Large intestine (tissue), 3 donors: Measurements from ENCODE around the gene CFI. TPM values are rescaled to one million over a fixed set of nuclear protein-coding genes. Genes with fewer than 3 reads are reported as not detected.
"Not testable (repeated sequence)": the region's sequence is repeated elsewhere in the genome, so short reads cannot be mapped to it uniquely, and the experiment has no call there.

Experiments used
- DNase-seq, 2 donors: peaks; one replicate each; pipeline versions ENCODE4 v3.0.0 to v3.0.0-alpha.2; 2013
- H3K27ac ChIP-seq: one replicate; pipeline ENCODE4 v1.5.1; 2013; ENCODE audit warnings: low read length
- H3K27me3 ChIP-seq: 2 replicates; pipeline ENCODE4 v1.6.1; 2013; ENCODE audit warnings: low read length; ENCODE audit not compliant: control insufficient read depth, insufficient read depth
- H3K36me3 ChIP-seq: 2 replicates; pipeline ENCODE4 v1.6.1; 2013; ENCODE audit warnings: low read length; ENCODE audit not compliant: control insufficient read depth, insufficient read depth
- H3K4me1 ChIP-seq: one replicate; pipeline ENCODE4 v1.6.1; 2013; ENCODE audit warnings: low read length; ENCODE audit not compliant: control insufficient read depth, insufficient read depth
- H3K4me3 ChIP-seq: one replicate; pipeline ENCODE4 v1.5.1; 2013; ENCODE audit warnings: low read length
- H3K9me3 ChIP-seq: one replicate; pipeline ENCODE4 v1.6.1; 2013; ENCODE audit warnings: mild to moderate bottlenecking, low read depth, low read length, moderate library complexity; ENCODE audit not compliant: control insufficient read depth
- WGBS: methylation state at CpG from one replicate; pipeline ENCODE4 v1.1.5; 2013; ENCODE audit warnings: low lambda C conversion rate; ENCODE audit not compliant: insufficient coverage; 5-methylcytosine and 5-hydroxymethylcytosine counted together
- polyA plus RNA-seq: library from polyadenylated mRNA; unstranded; fragments of 120-200 nt; gene quantifications from one replicate; pipeline ENCODE4 v1.2.1, GENCODE V29; 2013

Gene CFI
- polyA plus RNA-seq, 1 donor = 244 TPM

DNA sequence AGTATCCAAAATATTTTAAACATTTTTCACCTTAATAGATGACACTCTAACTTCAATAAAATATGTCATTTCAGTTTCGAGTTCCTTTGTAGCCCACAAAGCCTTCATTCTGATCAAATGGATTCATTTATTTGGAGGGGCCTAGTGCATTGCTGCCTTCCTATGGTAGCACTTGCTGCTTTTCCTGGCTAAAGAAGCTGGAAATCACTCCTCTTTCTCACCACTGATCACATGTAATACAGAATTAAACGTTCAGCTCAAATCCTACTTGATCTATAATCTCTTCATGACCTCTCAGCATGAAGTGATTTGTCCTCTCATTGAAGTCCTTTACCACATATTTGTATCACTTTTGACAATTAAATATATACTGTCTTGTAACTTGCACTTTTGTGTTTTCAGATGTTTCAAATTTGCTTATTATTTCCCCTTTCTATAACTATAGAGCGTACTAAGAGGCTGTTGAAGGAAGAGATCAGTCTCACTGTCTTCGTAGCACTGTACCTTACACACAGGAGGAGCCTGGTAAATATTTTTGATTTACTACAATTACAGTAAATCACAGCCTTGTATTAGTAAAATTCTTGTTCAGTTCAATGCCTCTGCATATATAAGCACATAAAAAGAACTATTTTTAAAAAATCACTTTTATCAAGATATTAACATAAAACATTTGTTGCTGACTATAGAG, 555 bp downstream of the CFI start:
- Histone ChIP-seq H3K4me1 (no peaks in the 10 kb centered on the region), H3K36me3 (no peaks in the 10 kb centered on the region), H3K27ac (peak overlapping the region; percentile 37), H3K4me3 (peak overlapping the region; percentile 19), H3K9me3 (peaks cover 13% of the 10 kb centered on the region), H3K27me3 (no peaks in the 10 kb centered on the region)
- WGBS = no CpG with 5 or more reads among the region's 4 CpGs
- DNase-seq = peak in 1 of 2 donors; percentile 31

DNA sequence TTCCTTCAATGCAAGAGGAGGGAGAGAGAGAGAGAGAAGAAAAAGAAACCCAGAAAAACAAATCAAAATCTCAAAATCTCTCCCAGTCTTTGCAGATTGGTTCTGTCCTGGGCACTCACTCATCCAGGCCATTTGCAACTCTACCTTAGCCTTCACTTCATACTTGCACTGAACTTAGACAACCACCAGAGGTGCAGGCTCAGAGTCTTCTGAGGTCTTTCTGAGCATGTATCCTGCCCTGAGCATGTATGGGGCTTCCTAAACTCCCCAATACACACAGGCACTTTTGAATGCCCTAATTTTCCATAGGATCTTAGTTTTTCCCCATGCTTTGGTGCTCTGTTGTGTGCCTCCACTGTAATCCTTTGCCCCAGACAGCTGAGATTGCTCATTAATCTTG, 2.9 kb downstream of the CFI start:
- H3K27me3 ChIP-seq = no peaks in the 10 kb centered on the region
- no peak overlapping the region for H3K27ac ChIP-seq
- DNase-seq = no peak
- peaks cover 28% of the 10 kb centered on the region for H3K9me3 ChIP-seq
- H3K4me1 ChIP-seq = no peaks in the 10 kb centered on the region
- H3K36me3 ChIP-seq = no peaks in the 10 kb centered on the region
- H3K4me3 ChIP-seq = no peak overlapping the region

DNA sequence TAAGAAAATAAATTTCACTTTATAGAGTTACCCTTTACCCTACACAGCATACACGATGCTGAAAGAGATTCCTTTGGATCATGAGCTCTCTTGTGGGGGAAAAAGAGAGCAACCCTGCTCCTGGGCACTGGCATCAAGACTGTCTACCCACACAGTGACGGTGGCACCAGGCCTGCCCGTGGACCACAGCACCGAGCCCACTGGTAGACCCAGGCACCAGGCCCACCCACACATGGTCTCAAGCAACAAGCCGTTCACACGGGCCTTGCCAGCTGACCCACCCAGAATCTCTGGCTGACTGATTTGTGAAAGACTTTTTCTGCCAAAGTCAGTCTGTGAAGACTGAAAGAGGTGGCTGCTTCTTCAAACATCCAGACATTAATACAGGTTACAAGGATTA, 6.7 kb downstream of the CFI start:
- H3K4me3 ChIP-seq = no peak overlapping the region
- WGBS = 80% methylated on average over 1 of the region's 6 CpGs
- DNase-seq = no peak

DNA sequence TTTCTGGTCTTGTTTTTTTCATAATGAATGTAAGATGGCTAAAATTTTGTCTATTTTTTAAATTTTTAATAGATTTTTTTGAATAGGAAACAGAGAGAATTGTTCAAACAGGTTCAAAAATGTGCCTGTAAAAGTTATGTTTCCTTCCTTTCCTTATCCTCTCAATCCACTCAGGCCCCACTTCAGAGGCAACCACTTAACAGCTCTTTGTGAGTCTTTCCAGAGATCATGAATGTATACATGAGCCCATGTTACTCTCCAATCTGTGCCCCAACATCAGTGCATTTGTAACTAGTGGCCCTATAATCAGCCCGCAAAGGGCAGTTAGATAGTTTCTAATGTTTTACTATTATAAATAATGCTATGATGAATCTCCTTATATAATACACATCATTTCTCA, 14.0 kb downstream of the CFI start:
- Histone ChIP-seq H3K27me3 (no peaks in the 10 kb centered on the region), H3K27ac (no peak overlapping the region)
- WGBS = no CpG with 5 or more reads among the region's 1 CpG

More for the DNA sequence above, 6.7 kb downstream of the CFI start:
- H3K36me3 ChIP-seq = no peaks in the 10 kb centered on the region
- no peaks in the 10 kb centered on the region for H3K4me1 ChIP-seq
- H3K9me3 ChIP-seq = peaks cover 32% of the 10 kb centered on the region
- no peaks in the 10 kb centered on the region for H3K27me3 ChIP-seq
- H3K27ac ChIP-seq = no peak overlapping the region

DNA sequence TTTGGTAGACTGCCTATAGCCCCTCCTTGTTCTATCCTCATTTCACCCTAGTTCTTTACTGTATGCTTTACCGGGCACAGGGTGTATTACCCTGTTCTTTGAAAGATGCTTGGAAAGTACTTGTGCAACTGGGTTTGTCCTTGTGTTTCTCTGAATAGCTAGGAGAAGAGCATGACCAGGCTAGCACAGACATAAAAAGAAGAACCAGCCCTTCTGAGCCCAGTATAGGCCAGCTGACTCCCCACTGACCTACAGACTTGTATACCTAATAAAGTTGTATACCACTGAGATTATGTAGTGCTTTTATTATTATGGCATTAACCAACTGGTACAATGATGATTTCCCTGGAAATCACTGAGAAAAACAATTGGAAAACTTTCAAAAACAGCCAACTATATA, 15.0 kb downstream of the CFI start:
- no peaks in the 10 kb centered on the region for H3K36me3 ChIP-seq
- DNase-seq = no peak
- H3K27me3 ChIP-seq = no peaks in the 10 kb centered on the region
- H3K4me3 ChIP-seq = no peak overlapping the region
- no CpG with 5 or more reads among the region's 1 CpG for WGBS
- H3K9me3 ChIP-seq = no peaks in the 10 kb centered on the region
- no peak overlapping the region for H3K27ac ChIP-seq
- H3K4me1 ChIP-seq = no peaks in the 10 kb centered on the region

More for the DNA sequence above, 14.0 kb downstream of the CFI start:
- Histone ChIP-seq H3K4me1 (no peaks in the 10 kb centered on the region), H3K9me3 (no peaks in the 10 kb centered on the region), H3K4me3 (no peak overlapping the region), H3K36me3 (no peaks in the 10 kb centered on the region)
- DNase-seq = no peak

DNA sequence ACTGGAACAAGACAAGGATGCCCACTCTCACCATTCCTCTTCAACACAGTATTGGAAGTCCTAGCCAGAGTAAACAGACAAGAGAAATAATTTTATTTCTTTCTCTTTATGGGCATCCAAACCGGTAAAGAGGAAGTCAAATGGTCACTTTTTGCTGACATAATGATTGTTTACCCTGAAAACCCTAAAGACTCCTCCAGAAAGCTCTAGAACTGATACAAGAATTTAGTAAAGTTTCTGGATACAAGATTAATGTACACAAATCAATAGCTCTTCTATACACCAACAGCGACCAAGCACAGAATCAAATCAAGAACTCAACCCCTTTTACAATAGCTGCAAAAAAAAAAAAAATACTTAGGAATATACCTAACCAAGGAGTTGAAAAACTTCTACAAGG, 19.7 kb downstream of the CFI start:
- no CpG with 5 or more reads among the region's 2 CpGs for WGBS
- not testable (repeated sequence) for DNase-seq, H3K4me1 ChIP-seq, H3K27ac ChIP-seq, H3K27me3 ChIP-seq, H3K9me3 ChIP-seq, H3K4me3 ChIP-seq, H3K36me3 ChIP-seq

DNA sequence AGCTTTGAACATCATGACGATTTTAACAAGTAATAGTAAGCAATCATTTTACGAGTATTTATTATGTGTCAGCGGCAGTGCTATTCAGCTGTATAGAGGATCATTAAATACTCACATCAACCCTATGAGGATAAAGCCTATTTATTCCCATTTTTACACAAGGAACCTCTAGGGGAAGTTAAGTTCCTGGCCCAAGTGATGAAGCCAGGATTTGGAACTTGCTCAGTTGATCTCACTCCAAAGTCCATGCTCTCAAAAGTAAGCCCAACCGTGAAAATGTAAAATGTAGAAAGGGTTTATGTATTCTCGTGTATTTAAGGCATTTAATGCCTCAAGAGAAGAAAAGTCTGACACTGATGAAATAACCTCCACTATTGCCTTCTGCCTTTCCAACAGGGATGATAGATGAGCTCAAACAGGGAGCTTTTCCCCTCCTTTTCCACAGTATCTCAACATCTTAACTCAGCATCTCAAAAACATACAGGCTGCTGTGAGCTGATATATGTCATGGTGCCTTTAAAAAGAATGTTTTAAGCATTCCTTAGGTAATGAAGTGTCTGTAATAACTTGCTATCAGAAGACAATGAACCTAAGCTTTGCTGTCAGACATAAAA, 36.9 kb downstream of the CFI start:
- no peaks in the 10 kb centered on the region for H3K4me1 ChIP-seq
- no peaks in the 10 kb centered on the region for H3K9me3 ChIP-seq
- H3K27me3 ChIP-seq = no peaks in the 10 kb centered on the region
- no peak overlapping the region for H3K27ac ChIP-seq
- H3K4me3 ChIP-seq = no peak overlapping the region
- DNase-seq = no peak
- no CpG with 5 or more reads among the region's 5 CpGs for WGBS
- H3K36me3 ChIP-seq = peaks cover 4% of the 10 kb centered on the region

DNA sequence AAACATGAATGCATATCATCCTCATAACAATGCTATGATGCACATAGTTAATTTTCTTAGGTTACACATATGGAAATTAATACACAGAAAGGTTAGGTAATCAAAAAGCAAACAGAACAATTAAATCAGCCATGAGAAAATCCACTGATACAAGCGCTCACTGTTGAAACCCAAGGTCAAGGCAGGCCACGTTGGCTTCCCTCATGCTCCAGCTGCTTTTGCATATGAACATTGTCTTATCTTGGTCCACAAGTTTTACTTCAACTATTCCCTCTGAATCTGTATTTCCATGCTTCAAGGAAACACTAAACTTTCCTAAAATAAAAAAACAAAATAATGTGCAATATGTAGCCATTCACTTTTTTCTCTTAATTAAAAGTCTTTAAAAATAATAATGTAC, 37.4 kb downstream of the CFI start:
- H3K9me3 ChIP-seq = no peaks in the 10 kb centered on the region
- H3K4me1 ChIP-seq = no peaks in the 10 kb centered on the region
- no peak for DNase-seq
- WGBS = no CpG with 5 or more reads among the region's 2 CpGs
- no peak overlapping the region for H3K4me3 ChIP-seq
- peaks cover 3% of the 10 kb centered on the region for H3K36me3 ChIP-seq
- no peak overlapping the region for H3K27ac ChIP-seq
- no peaks in the 10 kb centered on the region for H3K27me3 ChIP-seq

DNA sequence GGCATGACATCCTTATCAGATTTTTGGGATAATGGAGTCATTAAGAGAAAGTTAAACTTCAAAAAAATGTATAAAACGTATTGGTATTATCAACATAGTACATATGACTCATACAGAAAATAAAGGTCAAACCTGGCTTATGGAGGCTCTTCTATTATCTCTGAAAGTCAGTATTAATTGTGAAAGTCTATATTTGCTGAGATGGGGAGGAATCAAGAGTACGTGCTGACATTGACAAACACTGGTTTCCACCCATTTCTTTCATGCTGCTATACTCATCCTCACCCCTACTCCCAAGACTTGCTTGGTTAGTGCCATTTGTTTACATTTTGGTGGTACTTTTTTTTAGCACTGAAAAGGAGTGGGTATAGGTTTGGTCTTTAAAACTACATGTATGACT, 41.1 kb downstream of the CFI start:
- Histone ChIP-seq H3K4me3 (no peak overlapping the region), H3K9me3 (no peaks in the 10 kb centered on the region), H3K4me1 (no peaks in the 10 kb centered on the region), H3K27ac (no peak overlapping the region), H3K27me3 (no peaks in the 10 kb centered on the region), H3K36me3 (no peaks in the 10 kb centered on the region)
- no CpG with 5 or more reads among the region's 2 CpGs for WGBS
- no peak for DNase-seq

DNA sequence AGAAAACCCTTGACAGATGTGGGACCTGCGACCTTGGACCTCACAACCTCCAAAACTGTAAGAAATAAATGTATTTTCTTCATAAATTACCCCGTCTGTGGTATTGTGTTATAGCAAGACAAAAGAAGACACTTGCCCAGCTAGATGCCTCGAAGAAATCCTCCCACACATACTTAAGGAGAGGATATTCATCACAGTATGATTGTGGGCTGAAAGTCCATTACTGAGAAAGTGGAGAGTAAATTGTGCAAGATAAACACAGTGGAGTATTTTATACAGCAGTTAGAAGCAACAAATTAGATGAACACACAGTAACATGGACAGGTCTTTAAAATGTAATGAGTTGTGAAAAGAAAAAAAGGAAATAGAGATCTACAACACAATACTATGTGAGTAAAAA, 46.1 kb downstream of the CFI start:
- no peaks in the 10 kb centered on the region for H3K4me1 ChIP-seq
- no peak overlapping the region for H3K4me3 ChIP-seq
- H3K27ac ChIP-seq = no peak overlapping the region
- H3K36me3 ChIP-seq = no peaks in the 10 kb centered on the region
- DNase-seq = no peak
- no peaks in the 10 kb centered on the region for H3K9me3 ChIP-seq
- H3K27me3 ChIP-seq = no peaks in the 10 kb centered on the region
- 83% methylated on average over 1 of the region's 3 CpGs for WGBS
